Measurements from ENCODE around the gene SLC2A6.

SLC2A6 gene

DNA sequence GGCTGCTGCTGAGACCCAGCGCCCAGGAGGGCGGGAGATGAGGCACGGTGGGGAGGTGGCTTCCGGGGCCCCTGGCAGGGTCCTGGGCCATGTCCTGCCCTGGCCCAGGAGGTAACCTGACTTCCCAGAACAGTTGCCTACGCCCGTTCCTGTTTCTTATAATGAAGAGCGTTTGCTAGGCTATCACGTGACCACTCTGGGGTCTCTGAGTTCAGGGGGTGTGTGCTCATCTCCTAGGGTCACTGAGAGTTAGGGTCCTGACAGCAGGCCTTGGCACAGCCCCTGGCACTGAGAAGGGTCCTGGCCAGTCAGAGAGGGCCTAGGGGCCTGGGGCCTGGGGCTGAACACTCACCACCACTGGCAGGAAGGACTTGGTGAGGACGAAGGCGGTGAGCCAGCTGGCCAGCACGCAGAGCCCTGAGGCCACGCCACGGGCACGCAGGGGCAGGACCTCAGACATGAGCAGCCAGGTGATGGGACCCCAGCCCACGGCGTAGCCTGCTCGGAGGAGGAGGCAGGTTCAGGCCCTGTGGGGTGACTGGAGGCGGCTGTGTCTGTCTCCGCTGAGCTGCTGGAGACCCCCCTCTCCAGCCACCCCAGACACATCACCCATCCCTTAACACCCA lies 6.0 kb downstream of the SLC2A6 start:
- Histone ChIP-seq H3K9ac (ENCODE audit: low read depth, low read length) (no peak overlapping the region), H3K4me3 (ENCODE audit: low read depth, low read length) (no peak overlapping the region), H3K4me1 (ENCODE audit: control insufficient read depth, insufficient read depth, low read length) (peaks cover 1% of the 10 kb centered on the region), H3K36me3 (ENCODE audit: control insufficient read depth, insufficient read depth, low read length) (peaks cover 50% of the 10 kb centered on the region), H3K27ac (ENCODE audit: low read depth, low read length) (no peak overlapping the region), H3K9me3 (ENCODE audit: control insufficient read depth, insufficient read depth, low read length) (no peaks in the 10 kb centered on the region), H3K27me3 (ENCODE audit: control insufficient read depth, insufficient read depth, low read length) (no peaks in the 10 kb centered on the region)

DNA sequence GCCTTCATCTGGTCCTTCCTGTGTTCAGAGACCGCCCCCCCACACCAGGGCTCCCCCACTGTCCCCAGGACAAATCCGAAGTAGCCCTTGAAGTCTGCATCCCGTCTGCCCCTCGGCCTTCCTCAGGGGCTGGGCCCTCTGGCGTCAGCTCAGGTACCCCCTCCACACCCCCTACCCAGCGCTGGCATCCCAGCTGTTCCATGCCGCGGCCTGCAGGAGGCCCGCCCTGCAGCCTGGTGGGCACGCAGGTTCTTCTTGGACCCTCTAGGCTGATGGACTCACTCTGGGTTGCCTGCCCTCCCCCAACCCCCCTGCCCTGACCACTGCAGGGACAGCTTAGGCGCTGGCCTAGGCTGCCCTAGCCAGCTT lies 6.6 kb downstream of the SLC2A6 start:
- no peak overlapping the region for H3K4me3 ChIP-seq (ENCODE audit: low read depth, low read length)
- H3K9ac ChIP-seq (ENCODE audit: low read depth, low read length): no peak overlapping the region
- no peaks in the 10 kb centered on the region for H3K9me3 ChIP-seq (ENCODE audit: control insufficient read depth, insufficient read depth, low read length)
- no peak overlapping the region for H3K27ac ChIP-seq (ENCODE audit: low read depth, low read length)
- no peaks in the 10 kb centered on the region for H3K27me3 ChIP-seq (ENCODE audit: control insufficient read depth, insufficient read depth, low read length)
- H3K36me3 ChIP-seq (ENCODE audit: control insufficient read depth, insufficient read depth, low read length): peaks cover 50% of the 10 kb centered on the region
- H3K4me1 ChIP-seq (ENCODE audit: control insufficient read depth, insufficient read depth, low read length): no peaks in the 10 kb centered on the region

DNA sequence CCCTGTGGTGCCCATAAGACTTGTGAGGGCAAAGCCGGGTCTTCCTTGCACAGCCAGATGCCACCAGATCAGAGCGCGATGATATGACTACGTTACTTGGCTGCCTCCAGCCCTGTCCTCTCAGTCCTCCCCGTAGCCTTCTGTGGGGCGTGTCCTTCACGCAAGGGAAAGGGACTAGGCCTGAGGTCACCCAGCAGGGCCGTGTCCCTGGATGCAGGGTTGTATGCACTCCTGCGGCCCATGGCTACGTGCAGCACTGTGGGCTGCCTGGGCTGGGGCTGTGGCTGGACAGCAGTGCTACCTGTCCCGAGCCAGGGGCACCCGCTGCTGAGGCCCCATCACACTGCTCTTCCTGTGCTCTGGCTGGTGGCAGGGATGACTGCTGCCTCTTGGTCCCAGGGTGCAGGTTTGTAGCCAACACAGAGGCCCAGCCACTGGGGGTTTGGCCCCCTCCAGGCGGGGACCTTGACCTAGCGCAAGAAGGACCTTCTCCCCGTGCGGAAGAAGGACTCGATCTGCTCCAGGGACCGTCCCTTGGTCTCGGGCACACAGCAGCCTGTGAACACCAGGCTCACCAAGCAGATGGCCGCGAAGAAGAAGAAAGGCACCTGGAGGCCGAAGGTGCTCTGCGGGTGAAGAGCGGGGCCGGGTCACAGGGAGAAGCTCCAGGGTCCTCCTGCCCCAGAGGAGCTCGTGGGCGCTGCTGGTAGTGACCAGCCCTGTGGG lies 7.2 kb downstream of the SLC2A6 start:
- H3K27ac ChIP-seq (ENCODE audit: low read depth, low read length): no peak overlapping the region

DNA sequence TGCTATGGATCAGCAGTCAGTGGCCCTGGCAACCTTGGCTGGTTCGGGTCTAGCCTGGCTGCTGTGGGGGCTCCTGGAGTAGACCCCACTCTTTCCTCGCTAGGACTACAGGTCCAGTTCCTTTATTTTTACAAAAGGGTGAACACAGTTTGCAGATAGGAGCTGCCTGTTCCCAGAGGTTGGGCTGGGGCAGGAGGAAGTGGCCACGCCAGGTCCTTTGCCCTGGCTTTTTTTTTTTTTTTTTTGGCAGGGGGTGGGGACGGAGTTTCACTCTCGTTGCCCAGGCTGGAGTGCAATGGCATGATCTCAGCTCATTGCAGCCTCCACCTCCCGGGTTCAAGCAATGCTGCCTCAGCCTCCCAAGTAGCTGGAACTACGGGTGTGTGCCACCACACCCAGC lies 7.9 kb downstream of the SLC2A6 start:
- Histone ChIP-seq H3K36me3 (ENCODE audit: control insufficient read depth, insufficient read depth, low read length) (peaks cover 40% of the 10 kb centered on the region), H3K4me3 (ENCODE audit: low read depth, low read length) (no peak overlapping the region), H3K4me1 (ENCODE audit: control insufficient read depth, insufficient read depth, low read length) (no peaks in the 10 kb centered on the region), H3K9ac (ENCODE audit: low read depth, low read length) (no peak overlapping the region), H3K9me3 (ENCODE audit: control insufficient read depth, insufficient read depth, low read length) (no peaks in the 10 kb centered on the region), H3K27me3 (ENCODE audit: control insufficient read depth, insufficient read depth, low read length) (no peaks in the 10 kb centered on the region), H3K27ac (ENCODE audit: low read depth, low read length) (no peak overlapping the region)

More for the DNA sequence above, 7.2 kb downstream of the SLC2A6 start:
- H3K36me3 ChIP-seq (ENCODE audit: control insufficient read depth, insufficient read depth, low read length): peaks cover 45% of the 10 kb centered on the region
- no peak overlapping the region for H3K9ac ChIP-seq (ENCODE audit: low read depth, low read length)
- H3K9me3 ChIP-seq (ENCODE audit: control insufficient read depth, insufficient read depth, low read length): no peaks in the 10 kb centered on the region
- H3K27me3 ChIP-seq (ENCODE audit: control insufficient read depth, insufficient read depth, low read length): no peaks in the 10 kb centered on the region
- no peaks in the 10 kb centered on the region for H3K4me1 ChIP-seq (ENCODE audit: control insufficient read depth, insufficient read depth, low read length)
- no peak overlapping the region for H3K4me3 ChIP-seq (ENCODE audit: low read depth, low read length)

DNA sequence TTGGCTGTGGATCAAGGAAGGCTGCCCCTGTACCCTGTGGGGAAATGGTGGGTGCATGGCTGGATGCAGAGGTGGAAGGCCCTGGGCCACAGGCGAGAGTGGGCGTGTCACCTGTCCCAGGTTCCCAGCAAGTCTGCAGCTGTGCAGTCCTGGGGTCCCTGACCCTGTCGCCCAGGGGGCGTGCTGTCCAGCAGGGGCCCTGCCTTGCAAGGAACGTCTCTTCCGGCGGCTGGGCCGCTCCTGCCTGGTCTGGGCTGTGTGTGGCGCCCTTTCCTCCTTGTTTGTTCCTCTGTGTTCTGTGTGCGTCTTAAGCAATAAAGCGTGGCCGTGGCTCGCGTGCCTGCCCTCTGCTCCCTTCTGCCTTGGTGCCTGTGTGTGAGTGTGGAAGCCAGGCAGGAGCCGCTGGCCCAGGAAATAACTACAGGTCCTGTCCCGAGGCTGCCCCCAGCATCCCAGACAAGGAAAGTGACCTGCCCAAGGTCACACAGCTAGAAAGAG lies 8.4 kb downstream of the SLC2A6 start:
- H3K4me1 ChIP-seq (ENCODE audit: control insufficient read depth, insufficient read depth, low read length): no peaks in the 10 kb centered on the region
- no peaks in the 10 kb centered on the region for H3K9me3 ChIP-seq (ENCODE audit: control insufficient read depth, insufficient read depth, low read length)
- H3K27ac ChIP-seq (ENCODE audit: low read depth, low read length): no peak overlapping the region
- H3K4me3 ChIP-seq (ENCODE audit: low read depth, low read length): no peak overlapping the region
- H3K27me3 ChIP-seq (ENCODE audit: control insufficient read depth, insufficient read depth, low read length): no peaks in the 10 kb centered on the region
- H3K36me3 ChIP-seq (ENCODE audit: control insufficient read depth, insufficient read depth, low read length): peaks cover 35% of the 10 kb centered on the region
- no peak overlapping the region for H3K9ac ChIP-seq (ENCODE audit: low read depth, low read length)

DNA sequence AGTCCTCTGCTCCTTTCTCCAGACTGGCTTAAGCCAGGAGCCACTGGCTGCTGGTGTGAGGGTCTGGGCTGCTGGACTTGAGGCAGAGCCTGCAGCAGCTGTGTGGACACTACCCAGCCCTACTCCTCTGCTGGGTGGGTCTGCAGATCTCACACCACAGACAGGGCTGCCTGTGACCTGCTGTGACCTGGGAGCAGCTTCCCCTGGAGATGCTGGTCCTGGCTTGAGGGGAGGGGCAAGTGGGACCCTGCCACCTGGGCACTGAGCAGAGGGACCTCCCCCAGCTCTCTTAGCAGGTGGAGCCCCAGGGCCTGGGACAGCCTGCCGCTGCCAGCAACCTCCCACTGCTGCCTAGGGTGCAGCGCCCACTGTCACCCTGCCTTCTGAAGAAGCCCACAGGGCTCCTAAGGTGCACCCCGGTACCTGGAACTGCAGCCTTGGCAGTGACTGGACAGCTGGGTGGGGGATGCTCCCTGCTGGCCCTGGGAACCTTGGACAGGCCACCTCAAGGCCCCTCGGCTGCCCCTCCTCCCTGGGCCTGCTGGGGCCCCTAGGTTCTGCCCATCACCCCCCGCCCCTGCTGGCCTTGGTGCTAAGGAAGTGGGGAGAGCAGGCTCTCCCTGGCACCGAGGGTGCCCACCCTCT lies 10.0 kb downstream of the SLC2A6 start:
- no peak overlapping the region for H3K4me3 ChIP-seq (ENCODE audit: low read depth, low read length)
- no peak overlapping the region for H3K27ac ChIP-seq (ENCODE audit: low read depth, low read length)
- no peaks in the 10 kb centered on the region for H3K9me3 ChIP-seq (ENCODE audit: control insufficient read depth, insufficient read depth, low read length)
- H3K4me1 ChIP-seq (ENCODE audit: control insufficient read depth, insufficient read depth, low read length): no peaks in the 10 kb centered on the region
- H3K36me3 ChIP-seq (ENCODE audit: control insufficient read depth, insufficient read depth, low read length): peaks cover 28% of the 10 kb centered on the region
- H3K27me3 ChIP-seq (ENCODE audit: control insufficient read depth, insufficient read depth, low read length): no peaks in the 10 kb centered on the region
- H3K9ac ChIP-seq (ENCODE audit: low read depth, low read length): no peak overlapping the region

DNA sequence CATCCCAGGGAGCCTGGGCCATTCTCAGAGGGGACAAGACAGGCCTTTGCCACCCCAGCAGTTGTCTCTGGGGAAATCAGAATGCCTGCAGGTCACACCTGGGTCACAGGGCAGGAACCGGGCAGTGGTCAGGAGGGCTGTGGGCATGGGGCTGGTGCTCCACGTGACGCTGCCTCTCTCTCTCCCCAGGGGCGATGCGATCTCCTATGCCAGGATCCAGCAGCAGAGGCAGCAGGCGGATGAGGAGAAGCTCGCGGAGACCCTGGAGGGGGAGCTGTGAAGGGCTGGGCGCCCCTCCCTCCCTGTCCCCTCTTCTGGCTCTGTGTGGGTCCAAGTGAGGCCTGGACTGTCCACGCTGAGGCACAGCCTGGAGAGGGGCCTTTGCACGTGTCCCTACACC lies 10.5 kb downstream of the SLC2A6 start:
- no peak overlapping the region for H3K9ac ChIP-seq (ENCODE audit: low read depth, low read length)

DNA sequence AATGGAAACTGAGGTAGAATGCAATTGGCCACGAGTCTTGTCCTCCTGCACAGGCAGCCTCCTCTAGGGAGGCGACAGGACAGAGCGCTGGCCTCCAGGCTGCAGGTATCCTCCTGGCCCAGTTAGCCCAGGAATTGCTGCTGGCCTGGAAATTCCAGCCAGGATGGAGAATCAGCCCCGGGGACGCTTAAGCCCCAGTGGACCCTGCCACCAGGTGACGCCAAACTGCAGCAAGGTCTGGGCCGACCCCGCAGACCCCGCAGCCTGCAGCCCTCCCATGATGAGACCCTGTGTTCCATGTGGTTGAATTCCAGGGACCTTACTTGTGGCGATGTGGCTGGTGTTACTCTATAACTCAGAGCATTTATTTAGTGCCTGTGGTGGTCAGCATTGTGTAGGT lies 11.8 kb downstream of the SLC2A6 start:
- H3K9ac ChIP-seq (ENCODE audit: low read depth, low read length): no peak overlapping the region
- no peak overlapping the region for H3K4me3 ChIP-seq (ENCODE audit: low read depth, low read length)
- no peak overlapping the region for H3K27ac ChIP-seq (ENCODE audit: low read depth, low read length)
- H3K36me3 ChIP-seq (ENCODE audit: control insufficient read depth, insufficient read depth, low read length): peaks cover 15% of the 10 kb centered on the region; the same call in 1 of the 2 replicates
- no peaks in the 10 kb centered on the region for H3K27me3 ChIP-seq (ENCODE audit: control insufficient read depth, insufficient read depth, low read length)
- no peaks in the 10 kb centered on the region for H3K9me3 ChIP-seq (ENCODE audit: control insufficient read depth, insufficient read depth, low read length)
- H3K4me1 ChIP-seq (ENCODE audit: control insufficient read depth, insufficient read depth, low read length): no peaks in the 10 kb centered on the region; the same call in 1 of the 2 replicates

More for the DNA sequence above, 10.5 kb downstream of the SLC2A6 start:
- H3K4me3 ChIP-seq (ENCODE audit: low read depth, low read length): no peak overlapping the region
- no peaks in the 10 kb centered on the region for H3K9me3 ChIP-seq (ENCODE audit: control insufficient read depth, insufficient read depth, low read length)
- no peaks in the 10 kb centered on the region for H3K4me1 ChIP-seq (ENCODE audit: control insufficient read depth, insufficient read depth, low read length)
- no peak overlapping the region for H3K27ac ChIP-seq (ENCODE audit: low read depth, low read length)
- peaks cover 23% of the 10 kb centered on the region for H3K36me3 ChIP-seq (ENCODE audit: control insufficient read depth, insufficient read depth, low read length)
- no peaks in the 10 kb centered on the region for H3K27me3 ChIP-seq (ENCODE audit: control insufficient read depth, insufficient read depth, low read length)

DNA sequence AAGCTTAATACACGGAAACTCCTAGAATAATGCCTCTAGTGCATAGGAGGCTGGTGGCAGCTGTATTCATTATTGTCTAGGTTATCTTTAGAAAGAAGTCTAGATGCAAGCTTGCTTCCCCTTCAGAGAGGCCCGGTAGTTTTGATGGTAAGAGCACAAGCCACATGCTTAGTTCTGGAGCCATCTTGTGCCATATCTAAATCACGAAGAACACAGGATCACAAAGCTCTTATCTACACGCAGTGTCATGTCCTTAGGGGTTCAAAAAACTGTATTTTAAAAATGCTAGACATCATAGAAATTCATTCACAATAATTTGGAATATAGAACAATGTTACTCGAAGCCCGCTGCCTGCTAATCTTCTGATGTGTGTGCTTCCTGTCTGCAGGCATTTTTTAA lies 12.9 kb downstream of the SLC2A6 start:
- Histone ChIP-seq H3K36me3 (ENCODE audit: control insufficient read depth, insufficient read depth, low read length) (peaks cover 9% of the 10 kb centered on the region; the same call in 1 of the 2 replicates), H3K27ac (ENCODE audit: low read depth, low read length) (no peak overlapping the region), H3K9me3 (ENCODE audit: control insufficient read depth, insufficient read depth, low read length) (no peaks in the 10 kb centered on the region), H3K9ac (ENCODE audit: low read depth, low read length) (no peak overlapping the region), H3K4me3 (ENCODE audit: low read depth, low read length) (no peak overlapping the region), H3K4me1 (ENCODE audit: control insufficient read depth, insufficient read depth, low read length) (peaks cover 4% of the 10 kb centered on the region), H3K27me3 (ENCODE audit: control insufficient read depth, insufficient read depth, low read length) (no peaks in the 10 kb centered on the region)

DNA sequence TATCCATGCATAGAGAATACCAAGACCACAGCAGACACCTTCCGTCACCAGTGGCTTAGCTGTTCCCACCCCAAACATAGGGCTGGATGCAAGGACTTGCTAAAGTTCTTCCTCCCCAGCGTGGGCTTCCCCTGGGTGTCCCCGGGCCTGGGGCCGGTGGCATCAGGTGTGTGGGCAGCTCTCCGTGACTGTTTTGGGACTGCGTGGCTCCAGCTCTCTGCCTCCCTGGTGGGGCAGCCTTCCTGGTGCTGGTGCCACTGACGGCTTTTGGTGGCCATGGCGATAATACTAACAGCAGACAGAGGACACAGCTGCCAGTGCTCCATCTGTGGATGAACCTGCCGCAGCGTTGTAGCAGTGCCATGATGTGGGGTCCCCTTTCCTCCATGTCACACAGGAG lies 14.3 kb downstream of the SLC2A6 start:
- Histone ChIP-seq H3K36me3 (ENCODE audit: control insufficient read depth, insufficient read depth, low read length) (peaks cover 9% of the 10 kb centered on the region; the same call in 1 of the 2 replicates), H3K9me3 (ENCODE audit: control insufficient read depth, insufficient read depth, low read length) (no peaks in the 10 kb centered on the region), H3K27ac (ENCODE audit: low read depth, low read length) (no peak overlapping the region), H3K4me1 (ENCODE audit: control insufficient read depth, insufficient read depth, low read length) (peaks cover 9% of the 10 kb centered on the region), H3K9ac (ENCODE audit: low read depth, low read length) (no peak overlapping the region), H3K4me3 (ENCODE audit: low read depth, low read length) (no peak overlapping the region), H3K27me3 (ENCODE audit: control insufficient read depth, insufficient read depth, low read length) (no peaks in the 10 kb centered on the region)

All from HUES48 (cell line).